Natural killer cell treated with Interleukin-12 subunit alpha and Interleukin-12 subunit beta and Interleukin-15 and Interleukin-18, amount 100 ng/mL, for 72 hours (primary cell): ENCODE data around the gene CSRP3. TPM values are rescaled to one million over a fixed set of nuclear protein-coding genes. Genes with fewer than 3 reads are reported as not detected.
"Not testable (repeated sequence)": the region's sequence is repeated elsewhere in the genome, so short reads cannot be mapped to it uniquely, and the experiment has no call there.

Source experiments
- ATAC-seq, 2 donors: fragments of 150-1000 bp; cut with Tn5 transposase in 1 of 2; sonication (Bioruptor Pico), chemical (Tn5 transposase) in 1 of 2; 2 replicates each; pipeline ENCODE4 v1.10.0; 2021
- DNase-seq: peaks from one replicate; pipeline ENCODE4 v3.0.0; 2022; ENCODE audit warnings: low spot score
- H3K27ac Mint-ChIP-seq, 2 donors: 1 replicate in 1 of 2; 2 replicates in 1 of 2; pipeline ENCODE4 v1.8.0; 2022; ENCODE audit warnings: mixed read lengths in 2 of 2, mild to moderate bottlenecking in 1 of 2, moderate library complexity in 1 of 2
- H3K27me3 Mint-ChIP-seq, 2 donors: 1 replicate in 1 of 2; 2 replicates in 1 of 2; pipeline ENCODE4 v1.8.0; 2022; ENCODE audit warnings: mixed read lengths in 2 of 2
- H3K36me3 Mint-ChIP-seq: one replicate; pipeline ENCODE4 v1.8.0; 2022; ENCODE audit warnings: mixed read lengths
- H3K4me1 Mint-ChIP-seq, 2 donors: 1 replicate in 1 of 2; 2 replicates in 1 of 2; pipeline ENCODE4 v1.8.0; 2022; ENCODE audit warnings: low read depth in 2 of 2, mixed read lengths in 2 of 2, mild to moderate bottlenecking in 1 of 2
- H3K4me3 Mint-ChIP-seq: one replicate; pipeline ENCODE4 v1.8.0; 2022; ENCODE audit warnings: mixed read lengths
- H3K9me3 Mint-ChIP-seq: 2 replicates; pipeline ENCODE4 v1.8.0; 2022; ENCODE audit warnings: mixed read lengths
- total RNA-seq, 2 donors: library from RNA; stranded (reverse); gene quantifications; one replicate each; pipeline ENCODE4 v1.2.3, GENCODE V29; 2022

CSRP3 gene
- total RNA-seq, 2 donors from 2014 or later: not detected

GRCh38 chr11:19161651-19162050 is 40.1 kb downstream of the CSRP3 start:
- H3K36me3 Mint-ChIP-seq: peaks cover 29% of the 10 kb centered on the region
- ATAC-seq (no peak), DNase-seq (no peak)
- no peaks in the 10 kb centered on the region for H3K27me3 Mint-ChIP-seq
- peaks cover 10% of the 10 kb centered on the region in 2 donors for H3K4me1 Mint-ChIP-seq
- H3K4me3 Mint-ChIP-seq: no peak overlapping the region
- no peak overlapping the region for H3K27ac Mint-ChIP-seq
- H3K9me3 Mint-ChIP-seq: no peaks in the 10 kb centered on the region

GRCh38 chr11:19160847-19161246 is 40.9 kb downstream of the CSRP3 start:
- Mint-ChIP-seq H3K27me3 (no peaks in the 10 kb centered on the region), H3K4me3 (no peak overlapping the region), H3K9me3 (no peaks in the 10 kb centered on the region), H3K27ac (no peak overlapping the region), H3K4me1 (peaks cover 10 to 11% of the 10 kb centered on the region in 2 donors), H3K36me3 (peaks cover 28% of the 10 kb centered on the region)
- ATAC-seq: no peak
- DNase-seq: no peak

- Mint-ChIP-seq H3K36me3 (peaks cover 32% of the 10 kb centered on the region), H3K27me3 (no peaks in the 10 kb centered on the region), H3K4me3 (no peak overlapping the region), H3K9me3 (no peaks in the 10 kb centered on the region), H3K27ac (no peak overlapping the region), H3K4me1 (peaks cover 0 to 3% of the 10 kb centered on the region in 2 donors)
- no peak for DNase-seq
- ATAC-seq: no peak
Measured at GRCh38 chr11:19156892-19157291, 44.9 kb downstream of the CSRP3 start.

GRCh38 chr11:19145319-19145718 is 56.5 kb downstream of the CSRP3 start:
- ATAC-seq (no peak), DNase-seq (no peak)
- Mint-ChIP-seq H3K27ac (no peak overlapping the region), H3K36me3 (no peaks in the 10 kb centered on the region), H3K27me3 (no peaks in the 10 kb centered on the region), H3K9me3 (no peaks in the 10 kb centered on the region), H3K4me1 (peaks cover 0 to 4% of the 10 kb centered on the region in 2 donors), H3K4me3 (no peak overlapping the region)

GRCh38 chr11:19136884-19137283 is 64.9 kb downstream of the CSRP3 start:
- not testable (repeated sequence) for ATAC-seq, H3K27ac Mint-ChIP-seq, H3K4me3 Mint-ChIP-seq, H3K27me3 Mint-ChIP-seq, H3K4me1 Mint-ChIP-seq, DNase-seq
- Mint-ChIP-seq H3K36me3 (peaks cover 16% of the 10 kb centered on the region), H3K9me3 (peaks cover 12% of the 10 kb centered on the region)

- Mint-ChIP-seq H3K9me3 (peaks cover 13% of the 10 kb centered on the region), H3K27ac (no peak overlapping the region), H3K4me1 (peaks cover 0 to 2% of the 10 kb centered on the region in 2 donors), H3K27me3 (no peaks in the 10 kb centered on the region), H3K36me3 (peaks cover 25% of the 10 kb centered on the region), H3K4me3 (no peak overlapping the region)
- ATAC-seq (no peak), DNase-seq (no peak)
Measured at GRCh38 chr11:19134004-19134403, 67.8 kb downstream of the CSRP3 start.

Other genes with a start within 250 kb of the CSRP3 start
- gene MRGPRX2, start 141.3 kb downstream of the CSRP3 start, total RNA-seq: not detected
- gene ZDHHC13, start 84.8 kb downstream of the CSRP3 start, total RNA-seq: 10 to 100 TPM; 22.1 to 22.7 TPM
- 10 to 100 TPM; 12.0 to 22.3 TPM for gene E2F8, start 39.0 kb upstream of the CSRP3 start, total RNA-seq